ENCODE results near the gene EPB41L4B.

DNA sequence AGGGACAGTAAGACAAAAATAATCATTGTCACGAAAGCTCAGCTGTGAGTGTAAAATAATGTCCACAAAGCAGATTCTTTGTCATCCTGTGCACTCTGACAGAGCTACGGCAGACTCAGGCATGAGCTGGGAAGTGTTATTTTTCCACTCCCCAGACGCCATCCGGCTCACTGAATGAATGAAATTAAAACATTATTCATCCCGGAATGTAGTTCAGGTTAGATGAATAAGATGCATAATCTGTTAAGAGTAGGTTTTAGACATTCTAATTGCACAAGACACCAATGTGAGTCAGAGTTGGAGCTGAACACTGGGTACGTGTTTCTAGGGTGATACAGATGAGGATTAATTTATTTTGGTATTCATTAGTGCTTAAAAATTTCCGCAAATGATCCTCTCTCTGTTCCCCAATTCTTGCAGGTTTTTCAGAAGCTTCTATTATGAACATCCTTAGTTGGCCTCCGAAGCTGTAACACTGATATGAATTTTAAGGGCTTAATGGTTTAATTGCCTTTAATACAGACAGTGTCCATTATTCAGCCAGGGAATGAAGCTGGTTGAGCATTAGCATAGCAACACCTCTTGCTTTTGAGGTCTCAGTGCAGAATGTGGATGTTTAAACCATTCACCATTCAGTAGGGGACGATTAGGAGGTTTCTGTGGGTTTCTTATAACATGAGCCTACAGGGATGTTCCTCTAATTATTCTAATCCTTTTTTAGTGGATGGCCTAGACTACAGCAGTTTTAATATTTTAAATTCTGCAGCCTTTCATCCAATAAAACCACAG lies 88.2 kb downstream of the EPB41L4B start:
- TF ChIP-seq, protein P1, sequence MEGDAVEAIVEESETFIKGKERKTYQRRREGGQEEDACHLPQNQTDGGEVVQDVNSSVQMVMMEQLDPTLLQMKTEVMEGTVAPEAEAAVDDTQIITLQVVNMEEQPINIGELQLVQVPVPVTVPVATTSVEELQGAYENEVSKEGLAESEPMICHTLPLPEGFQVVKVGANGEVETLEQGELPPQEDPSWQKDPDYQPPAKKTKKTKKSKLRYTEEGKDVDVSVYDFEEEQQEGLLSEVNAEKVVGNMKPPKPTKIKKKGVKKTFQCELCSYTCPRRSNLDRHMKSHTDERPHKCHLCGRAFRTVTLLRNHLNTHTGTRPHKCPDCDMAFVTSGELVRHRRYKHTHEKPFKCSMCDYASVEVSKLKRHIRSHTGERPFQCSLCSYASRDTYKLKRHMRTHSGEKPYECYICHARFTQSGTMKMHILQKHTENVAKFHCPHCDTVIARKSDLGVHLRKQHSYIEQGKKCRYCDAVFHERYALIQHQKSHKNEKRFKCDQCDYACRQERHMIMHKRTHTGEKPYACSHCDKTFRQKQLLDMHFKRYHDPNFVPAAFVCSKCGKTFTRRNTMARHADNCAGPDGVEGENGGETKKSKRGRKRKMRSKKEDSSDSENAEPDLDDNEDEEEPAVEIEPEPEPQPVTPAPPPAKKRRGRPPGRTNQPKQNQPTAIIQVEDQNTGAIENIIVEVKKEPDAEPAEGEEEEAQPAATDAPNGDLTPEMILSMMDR (IDR thresholded peaks at IDR 0.05; ENCODE audit: poor library complexity, severe bottlenecking) = no peak
- TF ChIP-seq POLR2AphosphoS5 (IDR thresholded peaks at IDR 0.05) (no peak), TAF1 (IDR thresholded peaks at IDR 0.05; ENCODE audit: low read depth) (no peak), EP300 (conservative IDR thresholded peaks at IDR 0.05; ENCODE audit: poor library complexity, severe bottlenecking) (no peak), EZH2 (IDR thresholded peaks at IDR 0.05; ENCODE audit: borderline replicate concordance, insufficient read depth, low read length, poor library complexity, severe bottlenecking) (no peak), RAD21 (conservative IDR thresholded peaks at IDR 0.05) (no peak)
- TF ChIP-seq, protein P2, sequence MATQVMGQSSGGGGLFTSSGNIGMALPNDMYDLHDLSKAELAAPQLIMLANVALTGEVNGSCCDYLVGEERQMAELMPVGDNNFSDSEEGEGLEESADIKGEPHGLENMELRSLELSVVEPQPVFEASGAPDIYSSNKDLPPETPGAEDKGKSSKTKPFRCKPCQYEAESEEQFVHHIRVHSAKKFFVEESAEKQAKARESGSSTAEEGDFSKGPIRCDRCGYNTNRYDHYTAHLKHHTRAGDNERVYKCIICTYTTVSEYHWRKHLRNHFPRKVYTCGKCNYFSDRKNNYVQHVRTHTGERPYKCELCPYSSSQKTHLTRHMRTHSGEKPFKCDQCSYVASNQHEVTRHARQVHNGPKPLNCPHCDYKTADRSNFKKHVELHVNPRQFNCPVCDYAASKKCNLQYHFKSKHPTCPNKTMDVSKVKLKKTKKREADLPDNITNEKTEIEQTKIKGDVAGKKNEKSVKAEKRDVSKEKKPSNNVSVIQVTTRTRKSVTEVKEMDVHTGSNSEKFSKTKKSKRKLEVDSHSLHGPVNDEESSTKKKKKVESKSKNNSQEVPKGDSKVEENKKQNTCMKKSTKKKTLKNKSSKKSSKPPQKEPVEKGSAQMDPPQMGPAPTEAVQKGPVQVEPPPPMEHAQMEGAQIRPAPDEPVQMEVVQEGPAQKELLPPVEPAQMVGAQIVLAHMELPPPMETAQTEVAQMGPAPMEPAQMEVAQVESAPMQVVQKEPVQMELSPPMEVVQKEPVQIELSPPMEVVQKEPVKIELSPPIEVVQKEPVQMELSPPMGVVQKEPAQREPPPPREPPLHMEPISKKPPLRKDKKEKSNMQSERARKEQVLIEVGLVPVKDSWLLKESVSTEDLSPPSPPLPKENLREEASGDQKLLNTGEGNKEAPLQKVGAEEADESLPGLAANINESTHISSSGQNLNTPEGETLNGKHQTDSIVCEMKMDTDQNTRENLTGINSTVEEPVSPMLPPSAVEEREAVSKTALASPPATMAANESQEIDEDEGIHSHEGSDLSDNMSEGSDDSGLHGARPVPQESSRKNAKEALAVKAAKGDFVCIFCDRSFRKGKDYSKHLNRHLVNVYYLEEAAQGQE (IDR thresholded peaks at IDR 0.05; ENCODE audit: borderline replicate concordance) = no peak

All from neural cell (in vitro differentiated cells).